GM12872 (cell line): ENCODE data around the gene GEN1.

Experiments
- TF ChIP-seq, protein P1 (sequence below): IDR thresholded peaks from 3 replicates; pipeline ENCODE4 v1.5.1; 2011; ENCODE audit warnings: low read depth, mild to moderate bottlenecking, low read length, moderate library complexity; ENCODE audit not compliant: insufficient read depth

GEN1 gene

DNA sequence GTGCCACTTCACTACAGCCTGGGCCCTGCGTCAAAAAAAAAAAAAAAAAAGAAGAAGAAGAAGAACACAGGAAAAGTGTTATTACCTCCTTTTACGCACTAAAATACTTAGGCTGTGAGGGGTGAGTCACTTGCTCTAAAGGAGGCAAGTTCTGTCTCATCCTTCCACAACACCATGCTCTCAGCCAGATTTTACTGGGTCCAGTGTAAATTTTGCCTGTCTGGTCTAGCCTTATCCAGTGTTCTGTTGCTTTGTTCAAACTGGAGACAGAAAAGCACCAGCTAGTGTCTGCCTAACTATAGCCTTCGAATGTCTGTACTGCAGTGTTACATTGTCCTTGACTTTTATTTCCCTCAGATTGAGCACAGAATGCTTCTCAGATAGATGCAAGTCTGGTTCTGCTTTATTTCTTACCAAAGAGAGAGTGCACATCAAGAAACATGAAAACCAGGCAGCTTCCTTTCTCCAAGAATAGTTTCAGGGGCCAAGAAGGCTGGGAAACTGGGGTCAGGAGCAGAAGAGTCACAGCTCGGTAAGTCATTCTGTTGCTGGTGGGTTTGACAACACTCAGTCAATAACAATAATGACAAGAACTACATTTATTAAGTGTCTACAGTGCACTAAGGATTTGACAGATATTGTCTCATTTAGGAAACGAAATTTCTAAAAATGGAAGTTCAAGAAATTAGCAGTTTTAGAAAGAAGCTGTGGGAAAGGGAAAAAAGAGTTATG, 59.2 kb downstream of the GEN1 start:
- TF ChIP-seq, protein P1, sequence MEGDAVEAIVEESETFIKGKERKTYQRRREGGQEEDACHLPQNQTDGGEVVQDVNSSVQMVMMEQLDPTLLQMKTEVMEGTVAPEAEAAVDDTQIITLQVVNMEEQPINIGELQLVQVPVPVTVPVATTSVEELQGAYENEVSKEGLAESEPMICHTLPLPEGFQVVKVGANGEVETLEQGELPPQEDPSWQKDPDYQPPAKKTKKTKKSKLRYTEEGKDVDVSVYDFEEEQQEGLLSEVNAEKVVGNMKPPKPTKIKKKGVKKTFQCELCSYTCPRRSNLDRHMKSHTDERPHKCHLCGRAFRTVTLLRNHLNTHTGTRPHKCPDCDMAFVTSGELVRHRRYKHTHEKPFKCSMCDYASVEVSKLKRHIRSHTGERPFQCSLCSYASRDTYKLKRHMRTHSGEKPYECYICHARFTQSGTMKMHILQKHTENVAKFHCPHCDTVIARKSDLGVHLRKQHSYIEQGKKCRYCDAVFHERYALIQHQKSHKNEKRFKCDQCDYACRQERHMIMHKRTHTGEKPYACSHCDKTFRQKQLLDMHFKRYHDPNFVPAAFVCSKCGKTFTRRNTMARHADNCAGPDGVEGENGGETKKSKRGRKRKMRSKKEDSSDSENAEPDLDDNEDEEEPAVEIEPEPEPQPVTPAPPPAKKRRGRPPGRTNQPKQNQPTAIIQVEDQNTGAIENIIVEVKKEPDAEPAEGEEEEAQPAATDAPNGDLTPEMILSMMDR: no peak

DNA sequence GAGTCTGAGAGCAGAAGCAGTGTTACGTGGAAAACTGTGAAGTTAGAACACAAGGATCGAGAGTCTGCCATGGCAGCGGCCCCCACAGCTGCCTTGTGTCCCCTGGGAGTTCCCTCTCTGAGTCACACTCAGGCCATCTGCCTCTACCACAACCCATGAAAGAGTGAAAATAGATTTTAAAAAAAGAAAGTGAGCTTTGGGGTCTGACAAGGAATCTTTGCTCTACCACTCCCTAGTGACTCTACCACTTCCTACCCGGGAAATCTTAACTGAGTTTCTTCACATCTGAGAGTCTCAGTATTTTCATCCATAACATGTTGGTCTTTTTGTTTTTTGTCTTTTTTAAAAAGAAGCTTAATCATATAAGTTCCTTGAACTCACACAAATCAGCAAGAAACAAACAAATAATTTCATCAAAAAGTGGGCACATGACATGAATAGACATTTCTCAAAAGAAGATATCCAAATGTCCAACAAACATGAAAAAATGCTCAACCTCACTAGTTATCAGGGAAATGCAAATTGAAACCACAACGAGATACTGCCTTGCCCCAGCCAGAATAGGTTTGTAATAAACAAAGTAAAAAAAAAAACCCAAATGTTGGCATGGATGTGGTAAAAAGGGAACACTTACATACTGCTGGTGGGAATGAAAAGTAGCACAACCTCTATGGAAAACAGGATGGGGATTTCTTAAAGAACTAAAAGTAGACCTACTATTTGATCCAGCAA, 60.0 kb downstream of the GEN1 start:
- TF ChIP-seq, protein P1: no peak

DNA sequence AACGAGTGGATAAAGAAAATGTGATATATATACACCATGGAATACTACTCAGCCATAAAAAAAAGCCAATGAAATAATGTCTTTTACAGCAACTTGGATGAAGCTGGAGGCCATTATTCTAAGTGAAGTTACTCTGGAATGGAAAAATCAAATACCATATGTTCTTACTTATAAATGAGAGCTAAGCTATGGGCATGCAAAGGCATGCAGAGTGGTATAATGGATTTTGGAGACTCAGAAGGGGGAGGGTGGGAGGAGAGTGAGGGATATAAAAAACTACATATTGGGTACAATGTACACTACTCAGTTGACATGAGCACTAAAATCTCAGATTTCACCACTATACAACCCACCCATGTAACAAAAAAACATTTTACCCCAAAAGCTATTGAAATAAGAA, 60.7 kb downstream of the GEN1 start:
- TF ChIP-seq, protein P1: no peak

DNA sequence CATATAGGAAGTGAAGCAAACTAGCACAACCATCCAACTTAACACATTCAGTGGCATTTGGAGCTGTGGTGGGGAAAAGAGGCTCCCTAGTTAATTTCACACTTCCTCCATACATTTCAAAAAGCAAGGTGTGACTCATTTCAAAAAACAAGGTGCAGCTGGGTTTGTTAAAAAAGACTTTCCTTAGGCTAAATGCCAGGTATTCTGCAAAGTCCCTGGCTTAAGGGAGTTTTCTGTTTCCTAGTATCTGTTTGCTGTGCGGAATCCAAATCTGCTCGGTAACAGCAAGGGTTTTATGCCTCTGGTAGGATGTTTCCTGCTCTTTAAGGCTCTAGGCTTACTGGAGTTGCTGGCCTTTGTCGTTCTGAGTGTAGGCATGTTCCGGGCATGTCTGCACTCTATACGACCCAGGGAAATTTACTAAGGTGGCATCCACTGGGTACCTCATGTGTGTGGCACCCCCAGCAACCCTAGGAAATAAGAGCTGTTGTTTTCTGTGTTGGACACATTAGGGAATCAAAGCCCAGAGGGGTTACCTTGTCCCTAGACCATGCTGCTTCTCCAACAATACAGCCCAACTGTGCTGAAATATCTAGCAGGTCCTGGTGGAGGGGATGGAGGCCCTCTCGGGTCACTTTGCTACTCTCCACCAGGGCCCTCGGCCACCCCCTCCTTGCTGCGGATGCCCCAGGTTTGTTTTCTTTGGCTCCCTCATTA, 61.7 kb downstream of the GEN1 start:
- TF ChIP-seq, protein P1: no peak

DNA sequence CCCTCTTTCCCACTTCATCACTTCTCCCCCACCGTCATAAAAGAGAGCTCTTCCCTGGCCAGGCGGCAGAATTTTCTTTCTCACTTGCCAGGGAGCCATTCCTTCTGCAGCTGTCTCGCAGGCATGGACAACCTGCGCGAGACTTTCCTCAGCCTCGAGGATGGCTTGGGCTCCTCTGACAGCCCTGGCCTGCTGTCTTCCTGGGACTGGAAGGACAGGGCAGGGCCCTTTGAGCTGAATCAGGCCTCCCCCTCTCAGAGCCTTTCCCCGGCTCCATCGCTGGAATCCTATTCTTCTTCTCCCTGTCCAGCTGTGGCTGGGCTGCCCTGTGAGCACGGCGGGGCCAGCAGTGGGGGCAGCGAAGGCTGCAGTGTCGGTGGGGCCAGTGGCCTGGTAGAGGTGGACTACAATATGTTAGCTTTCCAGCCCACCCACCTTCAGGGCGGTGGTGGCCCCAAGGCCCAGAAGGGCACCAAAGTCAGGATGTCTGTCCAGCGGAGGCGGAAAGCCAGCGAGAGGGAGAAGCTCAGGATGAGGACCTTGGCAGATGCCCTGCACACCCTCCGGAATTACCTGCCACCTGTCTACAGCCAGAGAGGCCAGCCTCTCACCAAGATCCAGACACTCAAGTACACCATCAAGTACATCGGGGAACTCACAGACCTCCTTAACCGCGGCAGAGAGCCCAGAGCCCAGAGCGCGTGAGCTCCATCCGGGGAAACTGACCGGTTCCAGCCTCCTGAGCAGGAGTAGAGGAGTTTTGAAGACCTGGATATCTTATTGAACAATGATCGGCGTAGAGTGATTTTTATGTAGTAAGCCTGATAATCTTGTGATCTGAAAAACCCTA, 62.7 kb downstream of the GEN1 start, which contains the start of gene MSGN1:
Gene MSGN1, plus strand, starts transcription at position 65 of the 850 bp plus-strand sequence. Its CDS starts 59 bp downstream, at position 124.
- TF ChIP-seq, protein P1: no peak

DNA sequence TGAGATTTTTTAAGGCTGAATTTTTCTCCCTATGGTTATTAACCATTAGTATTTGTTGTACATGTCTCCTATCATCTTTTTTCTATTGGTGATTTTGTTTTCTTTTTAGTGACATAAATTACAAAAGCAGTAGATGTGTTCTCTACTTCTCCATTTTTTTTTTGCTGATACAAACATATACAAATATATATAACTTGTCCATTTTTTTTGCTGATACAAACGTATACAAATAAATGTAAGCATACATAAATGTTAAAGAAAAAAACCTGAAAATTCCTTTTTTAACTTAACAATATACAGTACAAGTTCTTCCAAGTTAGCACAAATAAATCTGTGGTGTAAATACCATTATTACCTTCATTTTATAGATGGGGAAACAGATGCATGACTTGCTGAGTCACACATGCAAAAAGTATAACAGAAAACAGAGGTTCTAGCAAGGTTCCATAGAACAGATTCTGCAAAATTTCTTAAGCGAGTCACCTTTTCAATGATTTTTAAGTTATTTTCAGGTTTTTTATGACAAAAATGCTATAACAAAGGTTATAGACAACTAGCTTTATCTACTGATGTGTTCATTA, 64.4 kb downstream of the GEN1 start:
- TF ChIP-seq, protein P1: no peak
